Endothelial cell of umbilical vein (primary cell): Measurements from ENCODE around the gene PRICKLE3. TPM values are rescaled to one million over a fixed set of nuclear protein-coding genes. Genes with fewer than 3 reads are reported as not detected.

Source experiments
- BruUV-seq: library from RNA; stranded (reverse); fragments of 400-500 nt; replicated peaks from 2 replicates; lab custom pipeline; 2021; lab: Mats Ljungman, UMichigan
- CTCF ChIA-PET: fragments of 300-600, 350-600 bp; sonication (Branson Sonifier 250); formaldehyde crosslinking; loops from one replicate; lab custom pipeline; 2021; ENCODE audit warnings: antibody characterized with exemption, inconsistent platforms; lab: Charles Lee
- POLR2A ChIA-PET: fragments of 300-600, 350-600 bp; sonication (Branson Sonifier 250); formaldehyde crosslinking; loops from one replicate; lab custom pipeline; 2021; ENCODE audit warnings: antibody characterized with exemption, inconsistent platforms; lab: Charles Lee
- DNase-seq: peaks from one replicate; pipeline ENCODE4 v3.0.0-alpha.2; 2011; ENCODE audit warnings: low read depth, low spot score
- FAIRE-seq: peaks from 2 replicates; lab custom pipeline; 2011; peaks lifted over from hg19 to GRCh38; lab: Jason Lieb, UNC
- H2AFZ ChIP-seq: 2 replicates; pipeline ENCODE4 v1.6.0; 2012; ENCODE audit warnings: low read depth, low read length, control low read depth, inconsistent platforms
- H3K27ac ChIP-seq: 2 replicates; pipeline ENCODE4 v1.5.1; 2011; ENCODE audit warnings: low read depth, mild to moderate bottlenecking, control low read depth, low read length, moderate library complexity; ENCODE audit not compliant: insufficient read depth
- H3K27me3 ChIP-seq, 2 experiments: 2 replicates each; pipeline versions ENCODE4 v1.6.0 to v1.6.1; 2011; ENCODE audit warnings: low read length in 2 of 2, mixed read lengths in 1 of 2; ENCODE audit not compliant: control insufficient read depth in 2 of 2, insufficient read depth in 2 of 2
- H3K36me3 ChIP-seq, 2 experiments: 2 replicates in 1 of 2; 3 replicates in 1 of 2; pipeline ENCODE4 v1.5.1; 2011; ENCODE audit warnings: low read length in 2 of 2, mild to moderate bottlenecking in 1 of 2, moderate library complexity in 1 of 2; ENCODE audit not compliant: control insufficient read depth in 2 of 2, insufficient read depth in 2 of 2; ENCODE audit errors: extremely low read depth in 1 of 2
- H3K4me1 ChIP-seq: 3 replicates; pipeline ENCODE4 v1.5.1; 2011; ENCODE audit warnings: mild to moderate bottlenecking, low read length; ENCODE audit not compliant: control insufficient read depth, insufficient read depth; ENCODE audit errors: extremely low read depth
- H3K4me2 ChIP-seq: 2 replicates; pipeline ENCODE4 v1.6.1; 2011; ENCODE audit warnings: low read length, control low read depth, mixed read lengths; ENCODE audit not compliant: insufficient read depth
- H3K4me3 ChIP-seq, 3 experiments: fragments of 200-600 bp in 1 of 3; sonication (generic), shearing (Covaris generic) in 1 of 3; replicated peaks in 1 of 3; 2 replicates each; pipeline ENCODE4 v1.5.1; 2011 to 2016; ENCODE audit warnings: control low read depth in 3 of 3, low read length in 3 of 3, mild to moderate bottlenecking in 2 of 3, inconsistent platforms in 1 of 3, low read depth in 1 of 3, moderate library complexity in 1 of 3; ENCODE audit not compliant: insufficient read depth in 1 of 3
- H3K79me2 ChIP-seq: 2 replicates; pipeline ENCODE4 v1.6.0; 2012; ENCODE audit warnings: low read length, inconsistent platforms; ENCODE audit not compliant: control insufficient read depth, insufficient read depth
- H3K9ac ChIP-seq: replicated peaks from 2 replicates; pipeline ENCODE3; 2011; ENCODE audit warnings: low read length, control low read depth; ENCODE audit not compliant: insufficient read depth; ENCODE audit errors: extremely low read depth
- H3K9me1 ChIP-seq: replicated peaks from 3 replicates; pipeline ENCODE4 v1.6.0; 2011; ENCODE audit warnings: mild to moderate bottlenecking, low read length; ENCODE audit not compliant: control insufficient read depth, insufficient read depth; ENCODE audit errors: extremely low read depth
- H3K9me3 ChIP-seq: replicated peaks from 2 replicates; pipeline ENCODE4 v1.5.1; 2012; ENCODE audit warnings: low read length, inconsistent platforms; ENCODE audit not compliant: control insufficient read depth, insufficient read depth
- H4K20me1 ChIP-seq: replicated peaks from 2 replicates; pipeline ENCODE3; 2011; ENCODE audit warnings: mild to moderate bottlenecking, low read length; ENCODE audit not compliant: control insufficient read depth, insufficient read depth; ENCODE audit errors: extremely low read depth
- EZH2 ChIP-seq: IDR thresholded peaks from 2 replicates; pipeline ENCODE4 v1.6.1; 2012; ENCODE audit warnings: borderline replicate concordance, low read depth, mild to moderate bottlenecking, moderate library complexity, low read length, inconsistent platforms; ENCODE audit not compliant: severe bottlenecking
- FOS ChIP-seq: IDR thresholded peaks from 2 replicates; pipeline ENCODE4 v1.6.1; 2011; ENCODE audit warnings: mild to moderate bottlenecking, low read length, moderate library complexity, borderline replicate concordance; ENCODE audit not compliant: insufficient read depth
- GATA2 ChIP-seq: IDR thresholded peaks from 2 replicates; pipeline ENCODE4 v1.7.0; 2011; ENCODE audit warnings: low read depth, mild to moderate bottlenecking, moderate library complexity, mixed read lengths, low read length; ENCODE audit not compliant: insufficient read length, insufficient read depth
- JUN ChIP-seq: IDR thresholded peaks from 2 replicates; pipeline ENCODE4 v1.6.1; 2011; ENCODE audit warnings: borderline replicate concordance, low read depth; ENCODE audit not compliant: insufficient read length, insufficient read depth
- MYC ChIP-seq: IDR thresholded peaks from one replicate; pipeline ENCODE4 v1.6.1; 2011; ENCODE audit warnings: mild to moderate bottlenecking, low read depth, low read length
- POLR2A ChIP-seq: IDR thresholded peaks from 2 replicates; pipeline ENCODE4 v1.6.1; 2012; ENCODE audit warnings: low read depth, mild to moderate bottlenecking, control low read depth, low read length
- POLR2AphosphoS5 ChIP-seq: IDR thresholded peaks from 2 replicates; pipeline ENCODE4 v1.6.1; 2012; ENCODE audit warnings: low read depth, mild to moderate bottlenecking, control low read depth, low read length, moderate library complexity; ENCODE audit not compliant: insufficient read depth
- dilution Hi-C: fragments of 300-500 bp; cut with MboI; formaldehyde crosslinking; loops from one replicate; pipeline ENCODE4 v1.15.0; 2019; ENCODE audit warnings: low sequenced_read_pairs; ENCODE audit not compliant: extremely low pct_ligation_motif_present
- intact Hi-C: fragments of 100-400 bp; cut with micrococcal nuclease; formaldehyde crosslinking; loops from one replicate; pipeline ENCODE4 v1.10.0; 2022
- polyA plus RNA-seq, 4 experiments: library from polyadenylated mRNA; depleted of rRNA in 3 of 4; stranded (reverse) in 3 of 4; unstranded in 1 of 4; fragments of >200 nt; gene quantifications; 2 replicates each; pipeline versions ENCODE4 v1.2.1 to v1.2.3, GENCODE V29; 2011 to 2012; ENCODE audit warnings: missing spikeins in 1 of 4
- total RNA-seq: library from RNA; stranded (reverse); gene quantifications from 2 replicates; pipeline ENCODE4 v1.2.3, GENCODE V29; 2021
- TF ChIP-seq, protein P1 (sequence below), 2 donors: IDR thresholded peaks; 1 replicate in 1 of 2; 2 replicates in 1 of 2; pipeline ENCODE4 v1.5.1; 2011; ENCODE audit warnings: low read length in 2 of 2, mild to moderate bottlenecking in 2 of 2, moderate library complexity in 2 of 2, control low read depth in 1 of 2, inconsistent platforms in 1 of 2, low read depth in 1 of 2; ENCODE audit not compliant: insufficient read depth in 1 of 2; ENCODE audit errors: extremely low read depth in 1 of 2
- TF ChIP-seq, protein P2 (sequence below): IDR thresholded peaks from 2 replicates; pipeline ENCODE4 v1.6.1; 2011; ENCODE audit not compliant: insufficient read depth, insufficient read length

Gene PRICKLE3
- total and polyA plus RNA-seq, 2 donors (not counting 3 experiments of a cell fraction or from before 2014, with no cell fraction given), result 6.8 to 15.0 TPM

DNA sequence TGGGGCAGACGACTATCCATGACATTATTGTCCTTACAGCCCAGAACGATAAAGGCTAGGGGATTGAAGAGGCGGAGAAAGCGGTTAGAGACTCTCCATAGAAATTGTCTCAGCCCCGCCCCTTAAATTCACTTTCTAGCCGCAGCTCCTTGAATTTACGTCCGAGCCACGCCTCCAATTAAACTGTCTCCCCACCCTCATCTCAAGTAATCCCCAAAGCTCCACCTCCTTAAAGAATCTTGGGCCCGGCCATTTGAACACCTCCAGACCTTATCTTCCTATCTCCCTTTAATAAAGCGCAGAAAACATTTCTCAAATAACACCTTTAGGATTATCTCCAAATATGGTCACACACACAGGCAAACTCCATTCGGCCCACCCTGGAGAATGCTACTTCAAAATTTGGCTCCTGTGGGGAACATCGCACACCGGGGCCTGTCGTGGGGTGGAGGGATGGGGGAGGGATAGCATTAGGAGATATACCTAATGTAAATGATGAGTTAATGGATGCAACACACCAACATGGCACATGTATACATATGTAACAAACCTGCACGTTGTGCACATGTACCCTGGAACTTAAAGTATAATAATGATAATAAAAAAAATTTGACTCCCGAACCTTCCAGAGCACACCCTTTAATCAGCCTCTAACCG lies 30.8 kb downstream of the PRICKLE3 start:
- peak overlapping the region; percentile 96 for H3K27ac ChIP-seq
- H3K4me3 ChIP-seq, result peak overlapping the region in 2 of 3 experiments; percentile 13 to 59
- no peaks in the 10 kb centered on the region for H3K9me1 ChIP-seq
- ChIA-PET POLR2A (interaction anchor here (1.0 kb wide), 1 partner anchor 18 kb away, joined by 3 read pairs; no protein-coding TSS in a partner anchor), CTCF (interaction anchor here (0.6 to 3.3 kb wide), 11 partner anchors 8 to 38 kb away, joined by 3 to 31 read pairs (median 4); partner anchors contain the start of gene PLP2)
- dilution Hi-C loops, result no loop called here
- peak overlapping the region; percentile 85 for H2AFZ ChIP-seq
- no peaks in the 10 kb centered on the region for H3K27me3 ChIP-seq
- FAIRE-seq (no peak), DNase-seq (peak; percentile 59)
- no peaks in the 10 kb centered on the region for H3K36me3 ChIP-seq
- H3K4me1 ChIP-seq, result peaks cover 2% of the 10 kb centered on the region
- peak overlapping the region; percentile 68 for H3K4me2 ChIP-seq
- intact Hi-C loops, result loop anchor here (2.0 kb wide), 1 partner anchor 19 kb away; no protein-coding TSS in a partner anchor
- H3K9me3 ChIP-seq, result no peaks in the 10 kb centered on the region
- BruUV-seq, result TSS peak; percentile 31
- TF ChIP-seq, protein P1, sequence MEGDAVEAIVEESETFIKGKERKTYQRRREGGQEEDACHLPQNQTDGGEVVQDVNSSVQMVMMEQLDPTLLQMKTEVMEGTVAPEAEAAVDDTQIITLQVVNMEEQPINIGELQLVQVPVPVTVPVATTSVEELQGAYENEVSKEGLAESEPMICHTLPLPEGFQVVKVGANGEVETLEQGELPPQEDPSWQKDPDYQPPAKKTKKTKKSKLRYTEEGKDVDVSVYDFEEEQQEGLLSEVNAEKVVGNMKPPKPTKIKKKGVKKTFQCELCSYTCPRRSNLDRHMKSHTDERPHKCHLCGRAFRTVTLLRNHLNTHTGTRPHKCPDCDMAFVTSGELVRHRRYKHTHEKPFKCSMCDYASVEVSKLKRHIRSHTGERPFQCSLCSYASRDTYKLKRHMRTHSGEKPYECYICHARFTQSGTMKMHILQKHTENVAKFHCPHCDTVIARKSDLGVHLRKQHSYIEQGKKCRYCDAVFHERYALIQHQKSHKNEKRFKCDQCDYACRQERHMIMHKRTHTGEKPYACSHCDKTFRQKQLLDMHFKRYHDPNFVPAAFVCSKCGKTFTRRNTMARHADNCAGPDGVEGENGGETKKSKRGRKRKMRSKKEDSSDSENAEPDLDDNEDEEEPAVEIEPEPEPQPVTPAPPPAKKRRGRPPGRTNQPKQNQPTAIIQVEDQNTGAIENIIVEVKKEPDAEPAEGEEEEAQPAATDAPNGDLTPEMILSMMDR (IDR thresholded peaks at IDR 0.05; ENCODE audit: extremely low read depth in 1 of 2, insufficient read depth in 1 of 2, low read depth in 1 of 2, low read length in 2 of 2), result no peak
- peak; percentile 19 for TF ChIP-seq GATA2
- H4K20me1 ChIP-seq, result no peaks in the 10 kb centered on the region
- no peaks in the 10 kb centered on the region for H3K79me2 ChIP-seq
- H3K9ac ChIP-seq, result peak overlapping the region; percentile 82

DNA sequence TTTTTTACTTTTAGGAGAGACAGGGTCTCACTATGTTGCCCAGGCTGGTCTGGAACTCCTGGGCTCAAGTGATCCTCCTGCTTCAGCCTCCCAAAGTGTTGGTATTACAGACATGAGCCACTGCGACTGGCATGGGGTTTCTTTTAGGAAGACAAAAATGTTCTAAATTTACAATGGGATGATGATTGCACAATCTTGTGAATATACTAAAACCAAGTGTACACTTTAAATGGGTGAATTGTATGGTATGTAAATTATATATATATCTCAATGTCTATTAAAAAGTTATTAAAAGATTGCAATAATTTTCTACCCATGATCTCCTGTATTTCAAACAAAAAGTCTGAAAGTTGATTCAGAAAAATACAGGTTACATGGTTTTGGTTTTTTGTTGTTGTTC lies 32.7 kb downstream of the PRICKLE3 start:
- DNase-seq (no peak), FAIRE-seq (no peak)
- Histone ChIP-seq H3K27me3 (no peaks in the 10 kb centered on the region), H3K9me3 (no peaks in the 10 kb centered on the region), H3K79me2 (no peaks in the 10 kb centered on the region), H3K36me3 (no peaks in the 10 kb centered on the region), H2AFZ (no peak overlapping the region), H4K20me1 (no peaks in the 10 kb centered on the region), H3K9ac (no peak overlapping the region), H3K9me1 (no peaks in the 10 kb centered on the region), H3K4me2 (no peak overlapping the region), H3K4me1 (peaks cover 2% of the 10 kb centered on the region), H3K27ac (no peak overlapping the region), H3K4me3 (no peak overlapping the region)
- BruUV-seq, result no TSS peak
- CTCF ChIA-PET, result interaction anchor here (3.3 kb wide), 1 partner anchor 10 kb away, joined by 31 read pairs; no protein-coding TSS in a partner anchor
- TF ChIP-seq JUN, result no peak
- TF ChIP-seq FOS, result no peak
- TF ChIP-seq, protein P2, sequence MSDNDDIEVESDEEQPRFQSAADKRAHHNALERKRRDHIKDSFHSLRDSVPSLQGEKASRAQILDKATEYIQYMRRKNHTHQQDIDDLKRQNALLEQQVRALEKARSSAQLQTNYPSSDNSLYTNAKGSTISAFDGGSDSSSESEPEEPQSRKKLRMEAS, result no peak
- no peak for TF ChIP-seq POLR2AphosphoS5
- TF ChIP-seq, protein P1 (IDR thresholded peaks at IDR 0.05; ENCODE audit: extremely low read depth in 1 of 2, insufficient read depth in 1 of 2, low read depth in 1 of 2, low read length in 2 of 2), result no peak
- TF ChIP-seq EZH2, result no peak
- no peak for TF ChIP-seq MYC
- no peak for TF ChIP-seq GATA2
- TF ChIP-seq POLR2A, result no peak
- POLR2A ChIA-PET, result no interaction called here
- dilution Hi-C loops (no loop called here), intact Hi-C loops (no loop called here)
